HEK293 (cell line): ENCODE data around the gene CORO7.

Source experiments
- BCL11A ChIP-seq: fragments of 450-650 bp; formaldehyde crosslinking; IDR thresholded peaks from 2 replicates; pipeline ENCODE4 v1.5.1; 2016; ENCODE audit warnings: low read depth, missing biosample characterization, missing genetic modification characterization
- BCL11B ChIP-seq: fragments of 450-650 bp; formaldehyde crosslinking; IDR thresholded peaks from 2 replicates; pipeline ENCODE4 v1.5.1; 2016; ENCODE audit warnings: low read depth, missing biosample characterization, missing genetic modification characterization
- EGR2 ChIP-seq: fragments of 450-650 bp; formaldehyde crosslinking; IDR thresholded peaks from 2 replicates; pipeline ENCODE4 v1.5.1; 2016; ENCODE audit warnings: low read depth, missing biosample characterization, missing genetic modification characterization
- PATZ1 ChIP-seq: fragments of 450-650 bp; formaldehyde crosslinking; IDR thresholded peaks from 2 replicates; pipeline ENCODE4 v1.5.1; 2016; ENCODE audit warnings: missing biosample characterization, missing genetic modification characterization
- PRDM10 ChIP-seq: fragments of 450-650 bp; formaldehyde crosslinking; IDR thresholded peaks from 2 replicates; pipeline ENCODE4 v1.5.1; 2016; ENCODE audit warnings: missing biosample characterization, missing genetic modification characterization
- PRDM4 ChIP-seq: fragments of 450-650 bp; formaldehyde crosslinking; IDR thresholded peaks from 2 replicates; pipeline ENCODE4 v1.5.1; 2017; ENCODE audit warnings: missing biosample characterization, missing genetic modification characterization
- SP2 ChIP-seq: fragments of 450-650 bp; formaldehyde crosslinking; IDR thresholded peaks from 2 replicates; pipeline ENCODE4 v1.5.1; 2016; ENCODE audit warnings: missing biosample characterization, missing genetic modification characterization
- YY1 ChIP-seq: fragments of 450-650 bp; formaldehyde crosslinking; IDR thresholded peaks from 2 replicates; pipeline ENCODE4 v1.5.1; 2018; ENCODE audit warnings: missing biosample characterization, missing genetic modification characterization
- ZBTB21 ChIP-seq: fragments of 450-650 bp; formaldehyde crosslinking; IDR thresholded peaks from 2 replicates; pipeline ENCODE4 v1.5.1; 2017; ENCODE audit warnings: missing biosample characterization, missing genetic modification characterization
- ZFP69B ChIP-seq: fragments of 450-650 bp; formaldehyde crosslinking; IDR thresholded peaks from 2 replicates; pipeline ENCODE4 v1.5.1; 2016; ENCODE audit warnings: missing biosample characterization, missing genetic modification characterization
- ZNF114 ChIP-seq: fragments of 450-650 bp; formaldehyde crosslinking; IDR thresholded peaks from 2 replicates; pipeline ENCODE4 v1.5.0; 2017; ENCODE audit warnings: missing biosample characterization, missing genetic modification characterization
- ZNF175 ChIP-seq: fragments of 450-650 bp; formaldehyde crosslinking; IDR thresholded peaks from 2 replicates; pipeline ENCODE4 v1.5.1; 2016; ENCODE audit warnings: missing biosample characterization, missing genetic modification characterization
- ZNF266 ChIP-seq: fragments of 450-650 bp; formaldehyde crosslinking; IDR thresholded peaks from 2 replicates; pipeline ENCODE4 v1.5.1; 2016; ENCODE audit warnings: missing biosample characterization, missing genetic modification characterization, low read depth
- ZNF341 ChIP-seq: fragments of 450-650 bp; formaldehyde crosslinking; IDR thresholded peaks from 2 replicates; pipeline ENCODE4; 2016; ENCODE audit warnings: low read depth, missing biosample characterization, missing genetic modification characterization
- ZNF366 ChIP-seq: fragments of 450-650 bp; formaldehyde crosslinking; conservative IDR thresholded peaks from 2 replicates; pipeline ENCODE4 v1.5.1; 2016; ENCODE audit warnings: missing biosample characterization, missing genetic modification characterization
- ZNF37A ChIP-seq: fragments of 450-650 bp; IDR thresholded peaks from 2 replicates; pipeline ENCODE4 v1.5.1; 2018; ENCODE audit warnings: missing biosample characterization, missing genetic modification characterization
- ZNF488 ChIP-seq: fragments of 450-650 bp; formaldehyde crosslinking; IDR thresholded peaks from 2 replicates; pipeline ENCODE4 v1.5.1; 2016; ENCODE audit warnings: missing biosample characterization, missing genetic modification characterization
- ZNF510 ChIP-seq: fragments of 450-650 bp; formaldehyde crosslinking; IDR thresholded peaks from 2 replicates; pipeline ENCODE4 v1.5.1; 2018; ENCODE audit warnings: mild to moderate bottlenecking, missing genetic modification characterization, missing biosample characterization; ENCODE audit not compliant: insufficient replicate concordance
- ZNF514 ChIP-seq: fragments of 450-650 bp; formaldehyde crosslinking; IDR thresholded peaks from 2 replicates; pipeline ENCODE4 v1.5.1; 2016; ENCODE audit warnings: missing biosample characterization, missing genetic modification characterization
- ZNF580 ChIP-seq: fragments of 450-650 bp; formaldehyde crosslinking; IDR thresholded peaks from 2 replicates; pipeline ENCODE4 v1.5.1; 2016; ENCODE audit warnings: missing biosample characterization, missing genetic modification characterization
- ZNF585B ChIP-seq: fragments of 450-650 bp; formaldehyde crosslinking; IDR thresholded peaks from 2 replicates; pipeline ENCODE4 v1.5.1; 2016; ENCODE audit warnings: missing biosample characterization, missing genetic modification characterization
- ZNF596 ChIP-seq: fragments of 450-650 bp; IDR thresholded peaks from 2 replicates; pipeline ENCODE4 v1.5.0; 2018; ENCODE audit warnings: missing biosample characterization, mild to moderate bottlenecking, missing genetic modification characterization, moderate library complexity
- ZNF600 ChIP-seq: fragments of 450-650 bp; formaldehyde crosslinking; IDR thresholded peaks from 2 replicates; pipeline ENCODE4 v1.5.1; 2016; ENCODE audit warnings: missing biosample characterization, missing genetic modification characterization
- ZNF623 ChIP-seq: fragments of 450-650 bp; formaldehyde crosslinking; IDR thresholded peaks from 2 replicates; pipeline ENCODE4 v1.5.1; 2016; ENCODE audit warnings: missing biosample characterization, missing genetic modification characterization
- ZNF704 ChIP-seq: fragments of 450-650 bp; formaldehyde crosslinking; IDR thresholded peaks from 2 replicates; pipeline ENCODE4 v1.5.1; 2016; ENCODE audit warnings: missing biosample characterization, missing genetic modification characterization
- ZNF785 ChIP-seq: fragments of 450-650 bp; formaldehyde crosslinking; IDR thresholded peaks from 2 replicates; pipeline ENCODE4 v1.5.1; 2016; ENCODE audit warnings: missing biosample characterization, missing genetic modification characterization
- ZSCAN18 ChIP-seq: fragments of 450-650 bp; formaldehyde crosslinking; IDR thresholded peaks from 2 replicates; pipeline ENCODE4 v1.5.1; 2016; ENCODE audit warnings: missing biosample characterization, missing genetic modification characterization
- ZXDB ChIP-seq: fragments of 450-650 bp; formaldehyde crosslinking; IDR thresholded peaks from 2 replicates; pipeline ENCODE4 v1.5.1; 2016; ENCODE audit warnings: missing biosample characterization, missing genetic modification characterization

CORO7 gene

GRCh38 chr16:4344983-4345835 lies 71.2 kb downstream of the CORO7 start (continued):
- TF ChIP-seq ZNF704 (tag by site-specific recombination) (no peak), BCL11A (no peak), PATZ1 (tag by site-specific recombination) (peak; percentile 15; the same call in 1 of the 2 replicates), ZNF114 (tag by site-specific recombination) (no peak), ZNF785 (tag by site-specific recombination) (no peak), PRDM4 (tag by site-specific recombination) (no peak), BCL11B (no peak), ZNF600 (tag by site-specific recombination) (peak; percentile 64), ZNF175 (tag by site-specific recombination) (no peak), ZNF366 (tag by site-specific recombination) (peak; percentile 64), ZNF341 (tag by site-specific recombination) (peak; percentile 93), ZNF580 (tag by site-specific recombination) (no peak), ZBTB21 (tag by site-specific recombination) (no peak), ZNF596 (tag by site-specific recombination) (no peak), PRDM10 (tag by site-specific recombination) (no peak), ZNF585B (no peak), ZNF488 (tag by site-specific recombination) (no peak), ZFP69B (no peak), EGR2 (tag by site-specific recombination) (no peak), ZNF623 (tag by site-specific recombination) (no peak), ZNF37A (no peak), ZNF514 (tag by site-specific recombination) (no peak), ZNF266 (tag by site-specific recombination) (no peak), SP2 (tag by site-specific recombination) (0 out of 2 replicates have a peak, but pooled peaks have one; percentile 6), ZNF510 (tag by site-specific recombination) (no peak), ZXDB (tag by site-specific recombination) (no peak), YY1 (tag by site-specific recombination) (no peak), ZSCAN18 (no peak)
